ENCODE results near the gene GLRA1.

DNA sequence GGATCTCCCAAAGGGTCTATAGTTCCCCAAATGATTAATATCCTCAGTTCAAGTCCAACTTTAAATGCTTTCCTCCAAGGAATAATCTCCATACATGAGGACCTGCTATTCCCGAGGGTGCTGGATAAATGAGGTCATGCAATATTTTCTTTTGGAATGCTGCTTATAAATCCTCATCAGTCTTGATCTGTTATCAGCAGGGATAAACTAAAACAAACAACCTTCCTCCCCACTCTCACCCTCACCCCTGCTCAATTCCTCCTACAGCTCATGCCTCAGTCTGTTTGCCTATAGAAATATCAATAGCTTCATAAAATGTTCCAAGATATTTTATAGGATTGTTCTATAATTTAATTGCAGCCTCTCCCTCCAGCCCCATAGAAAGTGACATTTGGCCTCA, 61.1 kb downstream of the GLRA1 start:
- TF ChIP-seq, protein P1, sequence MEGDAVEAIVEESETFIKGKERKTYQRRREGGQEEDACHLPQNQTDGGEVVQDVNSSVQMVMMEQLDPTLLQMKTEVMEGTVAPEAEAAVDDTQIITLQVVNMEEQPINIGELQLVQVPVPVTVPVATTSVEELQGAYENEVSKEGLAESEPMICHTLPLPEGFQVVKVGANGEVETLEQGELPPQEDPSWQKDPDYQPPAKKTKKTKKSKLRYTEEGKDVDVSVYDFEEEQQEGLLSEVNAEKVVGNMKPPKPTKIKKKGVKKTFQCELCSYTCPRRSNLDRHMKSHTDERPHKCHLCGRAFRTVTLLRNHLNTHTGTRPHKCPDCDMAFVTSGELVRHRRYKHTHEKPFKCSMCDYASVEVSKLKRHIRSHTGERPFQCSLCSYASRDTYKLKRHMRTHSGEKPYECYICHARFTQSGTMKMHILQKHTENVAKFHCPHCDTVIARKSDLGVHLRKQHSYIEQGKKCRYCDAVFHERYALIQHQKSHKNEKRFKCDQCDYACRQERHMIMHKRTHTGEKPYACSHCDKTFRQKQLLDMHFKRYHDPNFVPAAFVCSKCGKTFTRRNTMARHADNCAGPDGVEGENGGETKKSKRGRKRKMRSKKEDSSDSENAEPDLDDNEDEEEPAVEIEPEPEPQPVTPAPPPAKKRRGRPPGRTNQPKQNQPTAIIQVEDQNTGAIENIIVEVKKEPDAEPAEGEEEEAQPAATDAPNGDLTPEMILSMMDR (optimal IDR thresholded peaks at IDR 0.05 in 1 of 3, IDR thresholded peaks at IDR 0.05 in 1 of 3, conservative IDR thresholded peaks at IDR 0.05 in 1 of 3; ENCODE audit: extremely low read depth in 1 of 3, insufficient read depth in 2 of 3, low read length in 3 of 3), result no peak
- TF ChIP-seq EZH2 (IDR thresholded peaks at IDR 0.05; ENCODE audit: low read length), result no peak
